ENCODE results near the gene ZNF705A. TPM values are rescaled to one million over a fixed set of nuclear protein-coding genes. Genes with fewer than 3 reads are reported as not detected.
A peak's percentile ranks its signal among the peaks of the same experiment; 100 is the strongest.
"Not testable (repeated sequence)": the region's sequence is repeated elsewhere in the genome, so short reads cannot be mapped to it uniquely, and the experiment has no call there.

Gene ZNF705A
- total RNA-seq, 4 donors from 2014 or later = not detected

DNA sequence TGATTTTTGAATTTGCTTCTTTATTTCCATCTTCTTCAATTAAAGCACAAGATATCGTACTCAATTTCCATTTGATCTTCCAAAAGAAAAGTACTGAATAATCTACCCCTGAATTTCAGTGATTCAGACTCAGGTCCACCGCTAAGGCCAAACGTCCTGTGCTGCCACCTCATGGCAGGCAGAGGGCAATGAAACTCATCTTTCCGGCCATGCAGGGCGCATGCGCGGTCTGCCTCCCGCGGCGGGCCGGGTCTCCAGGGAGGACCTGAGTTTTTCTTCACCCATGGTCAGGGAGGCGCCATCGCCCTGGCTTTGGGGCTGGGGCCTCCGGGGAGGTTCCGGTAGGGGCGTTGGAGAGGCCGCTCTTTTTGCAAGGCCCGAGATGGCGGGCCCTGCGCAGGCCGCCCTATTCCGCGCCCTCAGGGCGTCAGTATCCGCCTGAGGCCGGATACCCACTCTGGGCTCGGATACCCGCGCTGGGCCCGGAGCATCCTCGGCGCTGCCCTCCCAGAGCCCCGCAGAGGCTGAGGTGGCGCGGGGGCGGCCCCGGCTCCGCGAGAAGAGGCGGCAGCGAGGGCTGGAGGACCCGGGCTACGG, 23.3 kb downstream of the ZNF705A start:
- WGBS, 2 donors = no CpG with 5 or more reads among the region's 43 CpGs
- H3K9me3 ChIP-seq; H3K27me3 ChIP-seq; H3K36me3 ChIP-seq; intact Hi-C loops (cut with DNase I): not testable (repeated sequence)
- Histone ChIP-seq H3K4me1 (peaks cover 0 to 15% (median 0%) of the 10 kb centered on the region in 3 donors), H3K27ac (peak overlapping the region; percentile 80 to 94 (median 86)), H3K4me3 (peak overlapping the region; percentile 69 to 86 (median 76))
- peak; percentile 0 for DNase-seq
- TF ChIP-seq, protein P1, sequence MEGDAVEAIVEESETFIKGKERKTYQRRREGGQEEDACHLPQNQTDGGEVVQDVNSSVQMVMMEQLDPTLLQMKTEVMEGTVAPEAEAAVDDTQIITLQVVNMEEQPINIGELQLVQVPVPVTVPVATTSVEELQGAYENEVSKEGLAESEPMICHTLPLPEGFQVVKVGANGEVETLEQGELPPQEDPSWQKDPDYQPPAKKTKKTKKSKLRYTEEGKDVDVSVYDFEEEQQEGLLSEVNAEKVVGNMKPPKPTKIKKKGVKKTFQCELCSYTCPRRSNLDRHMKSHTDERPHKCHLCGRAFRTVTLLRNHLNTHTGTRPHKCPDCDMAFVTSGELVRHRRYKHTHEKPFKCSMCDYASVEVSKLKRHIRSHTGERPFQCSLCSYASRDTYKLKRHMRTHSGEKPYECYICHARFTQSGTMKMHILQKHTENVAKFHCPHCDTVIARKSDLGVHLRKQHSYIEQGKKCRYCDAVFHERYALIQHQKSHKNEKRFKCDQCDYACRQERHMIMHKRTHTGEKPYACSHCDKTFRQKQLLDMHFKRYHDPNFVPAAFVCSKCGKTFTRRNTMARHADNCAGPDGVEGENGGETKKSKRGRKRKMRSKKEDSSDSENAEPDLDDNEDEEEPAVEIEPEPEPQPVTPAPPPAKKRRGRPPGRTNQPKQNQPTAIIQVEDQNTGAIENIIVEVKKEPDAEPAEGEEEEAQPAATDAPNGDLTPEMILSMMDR (IDR thresholded peaks at IDR 0.05) = peak in 4 of 6 experiments; percentile 29 to 59 (median 46)
- TF ChIP-seq POLR2A (IDR thresholded peaks at IDR 0.05) = peak in 1 of 4 donors; percentile 36

DNA sequence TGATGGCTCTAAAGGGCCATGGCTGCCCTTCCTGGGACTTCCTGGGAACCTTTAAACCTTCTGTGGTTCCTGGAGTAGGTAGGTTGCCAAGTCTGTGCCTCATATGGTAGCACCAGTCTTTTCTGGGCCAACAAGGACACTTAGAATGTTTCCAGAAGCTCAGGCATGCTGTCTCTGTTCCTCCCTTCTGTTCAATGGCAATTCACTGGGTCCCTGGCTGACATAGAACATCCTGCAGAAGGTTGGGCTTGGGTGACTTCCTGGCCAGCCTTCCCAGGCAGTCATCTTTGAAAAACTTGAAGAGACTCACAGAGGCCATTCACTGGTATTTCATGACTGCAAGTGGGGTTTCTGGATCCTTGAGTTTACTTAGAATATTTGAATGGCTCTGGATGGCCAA, 24.5 kb downstream of the ZNF705A start:
- H3K4me3 ChIP-seq, H3K27ac ChIP-seq: not testable (repeated sequence)

DNA sequence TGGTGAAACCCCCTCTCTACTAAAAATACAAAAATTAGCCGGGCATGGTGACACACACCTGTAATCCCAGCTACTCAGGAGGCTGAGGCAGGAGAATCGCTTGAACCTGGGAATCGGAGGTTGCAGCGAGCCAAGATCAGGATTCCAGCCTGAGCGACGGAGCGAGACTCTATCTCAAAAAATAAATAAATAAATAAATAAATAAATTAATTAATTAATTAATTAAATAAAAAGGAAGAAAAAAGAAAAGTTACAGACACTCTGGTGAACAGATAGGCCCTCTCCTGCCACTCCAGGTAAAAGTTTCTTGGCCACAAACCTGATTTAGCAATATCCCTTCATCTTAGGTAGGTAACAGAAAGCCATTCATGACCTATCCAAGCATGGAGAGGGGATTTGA, 26.1 kb downstream of the ZNF705A start:
- H3K27ac ChIP-seq; DNase-seq; H3K36me3 ChIP-seq; H3K9me3 ChIP-seq; H3K4me3 ChIP-seq; intact Hi-C loops (cut with DNase I); H3K27me3 ChIP-seq: not testable (repeated sequence)
- peaks cover 0 to 15% (median 0%) of the 10 kb centered on the region in 3 donors for H3K4me1 ChIP-seq
- 97 to 98% methylated on average over 7 of the region's 7 CpGs for WGBS, 2 donors

More for the DNA sequence above, 24.5 kb downstream of the ZNF705A start:
- H3K27me3 ChIP-seq; H3K36me3 ChIP-seq; intact Hi-C loops (cut with DNase I); H3K9me3 ChIP-seq; DNase-seq: not testable (repeated sequence)
- peaks cover 0 to 15% (median 0%) of the 10 kb centered on the region in 3 donors for H3K4me1 ChIP-seq

DNA sequence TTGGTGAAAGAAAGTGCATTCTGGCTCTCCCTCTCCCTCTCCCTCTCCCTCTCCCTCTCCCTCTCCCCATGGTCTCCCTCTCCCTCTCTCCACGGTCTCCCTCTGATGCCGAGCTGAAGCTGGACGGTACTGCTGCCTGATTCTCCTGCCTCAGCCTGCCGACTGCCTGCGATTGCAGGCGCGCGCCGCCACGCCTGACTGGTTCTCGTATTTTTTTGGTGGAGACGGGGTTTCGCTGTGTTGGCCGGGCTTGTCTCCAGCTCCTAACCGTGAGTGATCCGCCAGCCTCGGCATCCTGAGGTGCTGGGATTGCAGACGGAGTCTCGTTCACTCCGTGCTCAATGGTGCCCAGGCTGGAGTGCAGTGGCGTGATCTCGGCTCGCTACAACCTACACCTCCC, 26.5 kb downstream of the ZNF705A start:
- H3K4me3 ChIP-seq; intact Hi-C loops (cut with DNase I); H3K27ac ChIP-seq; H3K36me3 ChIP-seq; DNase-seq; H3K27me3 ChIP-seq; H3K9me3 ChIP-seq: not testable (repeated sequence)
- peaks cover 0 to 15% (median 0%) of the 10 kb centered on the region in 3 donors for H3K4me1 ChIP-seq
- 100% methylated on average over 2 to 5 of the region's 23 CpGs for WGBS, 2 donors

DNA sequence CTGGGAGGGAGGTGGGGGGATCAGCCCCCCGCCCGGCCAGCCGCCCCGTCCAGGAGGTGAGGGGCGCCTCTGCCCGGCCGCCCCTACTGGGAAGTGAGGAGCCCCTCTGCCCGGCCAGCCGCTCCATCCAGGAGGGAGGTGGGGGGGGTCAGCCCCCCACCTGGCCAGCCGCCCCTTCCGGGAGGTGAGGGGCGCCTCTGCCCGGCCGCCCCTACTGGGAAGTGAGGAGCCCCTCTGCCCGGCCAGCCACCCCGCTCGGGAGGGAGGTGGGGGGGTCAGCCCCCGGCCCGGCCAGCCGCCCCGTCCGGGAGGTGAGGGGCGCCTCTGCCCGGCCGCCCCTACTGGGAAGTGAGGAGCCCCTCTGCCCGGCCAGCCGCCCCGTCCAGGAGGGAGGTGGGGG, 27.4 kb downstream of the ZNF705A start:
- DNase-seq; H3K9me3 ChIP-seq; intact Hi-C loops (cut with DNase I); H3K27me3 ChIP-seq; H3K36me3 ChIP-seq; H3K4me3 ChIP-seq; H3K27ac ChIP-seq: not testable (repeated sequence)
- peaks cover 0 to 15% (median 0%) of the 10 kb centered on the region in 3 donors for H3K4me1 ChIP-seq
- whole genome bisulfite sequencing, 2 donors = no CpG with 5 or more reads among the region's 28 CpGs

DNA sequence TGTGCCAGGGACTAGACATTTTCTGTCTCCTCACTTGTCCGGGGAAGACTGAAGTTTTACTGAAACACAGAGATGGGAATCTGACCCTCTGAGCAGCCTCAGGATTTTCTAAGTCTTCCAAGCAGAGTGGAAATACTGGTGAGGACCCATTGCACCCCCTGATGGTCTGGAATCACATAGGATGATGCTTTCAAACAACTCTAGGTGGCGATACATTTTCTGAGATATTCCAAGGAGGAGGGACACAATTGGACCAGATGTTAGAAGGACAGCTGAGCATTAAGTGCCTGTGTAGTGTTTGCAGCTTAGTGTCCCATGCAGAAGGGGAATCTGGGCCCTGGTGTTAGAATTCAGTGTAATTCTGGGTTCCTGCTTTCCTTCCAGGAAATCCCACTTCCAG, 31.3 kb downstream of the ZNF705A start:
- 54% methylated on average over 2 of the region's 2 CpGs; no CpG with 5 or more reads in 1 of the 2 donors for WGBS, 2 donors
- intact Hi-C loops (cut with DNase I); H3K27me3 ChIP-seq: not testable (repeated sequence)

DNA sequence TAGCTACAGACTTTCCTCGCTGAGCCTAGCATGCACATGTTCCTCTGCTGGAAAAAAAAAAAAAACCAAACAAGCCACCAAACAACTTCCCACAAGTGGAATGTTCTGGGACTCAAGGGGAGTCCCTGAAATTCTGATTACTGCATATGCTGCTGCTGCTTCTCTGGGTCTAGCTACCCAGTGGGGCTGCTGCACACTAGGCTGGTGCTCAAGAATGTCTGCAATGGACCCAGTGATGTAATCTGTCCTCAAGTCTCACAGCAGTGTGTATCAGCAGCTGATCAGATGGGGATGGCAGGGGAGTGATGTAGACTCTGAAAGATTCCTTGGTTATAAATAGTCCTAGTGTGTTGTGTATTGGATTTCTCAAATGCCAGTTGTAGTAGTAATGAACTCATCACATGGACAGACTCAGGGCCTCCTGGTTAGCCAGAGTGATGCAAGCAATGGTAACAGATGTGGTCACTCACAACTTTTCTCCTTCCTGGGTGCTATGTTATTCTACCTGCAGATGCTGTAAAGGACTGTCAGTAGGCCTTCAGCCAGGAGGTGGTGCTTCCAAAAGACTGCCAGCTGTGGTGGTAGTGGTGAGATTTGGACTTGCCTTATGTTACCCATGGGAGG, 41.0 kb downstream of the ZNF705A start:
- DNase-seq; H3K4me3 ChIP-seq; H3K9me3 ChIP-seq; H3K27me3 ChIP-seq; H3K27ac ChIP-seq; H3K4me1 ChIP-seq; intact Hi-C loops (cut with DNase I): not testable (repeated sequence)
- 80 to 100% methylated on average over 1 of the region's 1 CpG for whole genome bisulfite sequencing, 2 donors
- peaks cover 0 to 10% (median 0%) of the 10 kb centered on the region in 3 donors for H3K36me3 ChIP-seq

More for the DNA sequence above, 31.3 kb downstream of the ZNF705A start:
- not testable (repeated sequence) for H3K36me3 ChIP-seq, H3K4me1 ChIP-seq, H3K27ac ChIP-seq, DNase-seq, H3K9me3 ChIP-seq, H3K4me3 ChIP-seq

DNA sequence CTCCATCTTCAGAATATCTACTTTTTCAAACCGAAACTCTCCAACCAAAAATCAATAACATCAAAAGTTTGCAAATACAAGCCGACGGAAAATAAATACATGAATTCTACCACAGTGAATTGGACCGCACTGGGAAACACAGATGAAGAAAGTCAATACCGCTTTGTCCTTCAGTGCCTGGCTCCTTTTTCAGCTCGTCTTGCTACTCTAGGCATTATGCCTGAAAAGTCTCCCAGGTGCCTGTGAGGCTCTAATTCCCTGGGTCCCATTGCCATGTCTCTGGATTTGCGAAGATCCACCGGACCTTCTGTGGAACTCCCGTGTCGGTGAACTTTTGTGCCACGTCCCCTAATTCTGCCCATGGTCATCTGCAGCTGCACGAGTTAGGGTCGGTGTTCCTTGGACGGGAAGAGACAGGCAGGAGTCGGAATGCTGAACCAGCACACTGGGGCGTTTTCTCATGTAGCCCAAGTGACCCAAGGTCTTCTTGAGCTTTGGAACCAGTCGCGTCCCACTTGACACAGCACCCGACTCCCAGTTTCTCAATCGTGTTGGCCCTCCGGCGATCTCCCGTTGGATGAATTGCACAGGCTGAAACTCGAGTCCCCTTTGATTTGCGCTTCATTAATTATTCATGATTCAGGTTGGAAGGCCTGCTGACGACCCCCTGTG, 62.0 kb downstream of the ZNF705A start:
- H3K4me3 ChIP-seq; H3K4me1 ChIP-seq; H3K27me3 ChIP-seq; H3K36me3 ChIP-seq; H3K27ac ChIP-seq; H3K9me3 ChIP-seq; DNase-seq; intact Hi-C loops (cut with DNase I): not testable (repeated sequence)
- WGBS, 2 donors = 87% methylated on average over 26 of the region's 26 CpGs

DNA sequence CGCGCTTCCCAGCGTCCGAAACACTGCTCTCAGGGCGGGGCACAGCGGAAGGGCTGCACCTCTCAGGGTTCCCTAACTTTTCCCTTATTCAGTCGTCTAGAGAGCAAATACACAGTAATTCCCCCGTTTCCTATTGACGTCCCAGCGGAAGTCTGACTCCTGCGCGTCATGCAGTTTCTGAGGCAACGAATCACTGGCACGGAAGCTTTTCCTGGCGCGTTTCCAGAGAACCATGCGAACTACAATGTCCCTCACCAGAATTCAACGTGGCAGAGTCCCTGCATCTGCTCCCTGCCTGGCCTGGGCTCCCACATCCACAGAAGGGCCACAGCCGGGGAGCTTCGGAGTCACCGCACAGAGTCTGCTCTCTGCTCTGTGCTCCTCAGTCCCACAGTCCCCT, 64.6 kb downstream of the ZNF705A start:
- H3K4me1 ChIP-seq; H3K9me3 ChIP-seq; H3K27ac ChIP-seq; H3K36me3 ChIP-seq; H3K4me3 ChIP-seq; H3K27me3 ChIP-seq; DNase-seq; intact Hi-C loops (cut with DNase I): not testable (repeated sequence)
- WGBS, 2 donors = 65 to 72% methylated on average over 18 to 21 of the region's 21 CpGs

DNA sequence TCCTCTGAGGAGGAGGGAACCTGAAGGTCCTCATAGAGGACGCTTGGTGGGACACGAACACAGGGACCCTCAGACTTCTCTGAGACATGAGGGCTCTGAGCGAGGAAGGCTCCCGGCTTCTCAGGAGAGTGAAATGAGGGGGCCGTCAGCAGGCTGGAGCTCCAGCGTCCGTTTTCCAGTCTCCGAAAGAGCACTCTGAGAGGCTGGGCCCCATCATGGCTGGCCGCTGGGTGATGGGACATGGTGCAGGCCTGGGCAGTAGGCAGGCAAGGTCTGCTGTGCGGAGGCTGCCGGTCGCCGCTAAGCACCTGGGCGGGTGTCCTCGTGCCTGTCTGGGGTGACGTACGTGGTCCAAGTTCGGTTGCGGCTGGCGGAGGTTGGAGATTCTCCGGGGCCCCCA, 65.0 kb downstream of the ZNF705A start:
- intact Hi-C loops (cut with DNase I); H3K36me3 ChIP-seq; H3K27me3 ChIP-seq; H3K4me3 ChIP-seq; H3K9me3 ChIP-seq; H3K27ac ChIP-seq; H3K4me1 ChIP-seq; DNase-seq: not testable (repeated sequence)
- 78 to 92% methylated on average over 8 to 13 of the region's 21 CpGs for WGBS, 2 donors

DNA sequence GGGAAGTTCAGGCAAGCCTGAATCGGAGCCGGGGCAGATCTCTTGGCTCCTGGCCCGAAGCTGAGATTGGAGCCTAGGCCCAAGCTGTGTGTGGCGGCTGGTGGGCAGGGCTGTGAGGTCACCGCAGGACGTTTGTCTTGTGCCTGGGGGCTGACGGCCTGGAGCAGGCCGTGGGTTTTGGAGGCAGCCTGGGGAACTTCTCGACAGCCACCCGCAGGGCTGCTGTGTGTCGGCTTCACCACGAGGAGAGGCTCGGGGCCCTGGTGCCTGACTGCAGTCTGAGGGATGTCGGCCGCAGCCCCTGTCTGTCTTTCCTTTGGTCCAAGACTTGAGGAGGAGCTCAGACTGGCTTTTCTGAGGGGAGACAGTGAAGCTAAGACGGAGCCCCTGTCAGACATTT, 65.5 kb downstream of the ZNF705A start:
- 80% methylated on average over 13 of the region's 16 CpGs; no CpG with 5 or more reads in 1 of the 2 donors for WGBS, 2 donors

DNA sequence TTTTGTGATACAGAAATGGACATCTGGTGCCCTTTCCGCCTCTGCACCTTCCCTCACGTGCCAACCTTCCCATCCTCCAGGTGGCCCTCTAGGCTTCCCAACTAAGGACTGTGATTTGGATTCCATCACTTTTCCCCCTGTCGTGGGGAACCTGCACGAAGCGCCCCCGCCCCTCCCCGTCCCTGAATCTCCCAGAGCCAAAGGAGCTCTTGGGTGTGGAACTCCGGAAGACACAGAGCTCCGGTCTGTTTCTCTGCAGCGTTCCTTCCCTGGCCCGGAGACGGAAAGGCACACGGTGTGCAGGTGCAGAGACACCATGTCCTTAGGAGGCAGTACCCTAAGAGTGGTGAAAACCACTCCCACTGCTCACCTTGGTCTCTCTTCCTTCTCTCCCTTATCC, 66.8 kb downstream of the ZNF705A start:
- H3K4me1 ChIP-seq; H3K9me3 ChIP-seq; H3K36me3 ChIP-seq; H3K4me3 ChIP-seq; H3K27ac ChIP-seq; H3K27me3 ChIP-seq; DNase-seq; intact Hi-C loops (cut with DNase I): not testable (repeated sequence)
- WGBS, 2 donors = 81 to 93% methylated on average over 5 to 13 of the region's 13 CpGs

More for the DNA sequence above, 65.5 kb downstream of the ZNF705A start:
- intact Hi-C loops (cut with DNase I); H3K36me3 ChIP-seq; H3K4me3 ChIP-seq; H3K9me3 ChIP-seq; DNase-seq; H3K4me1 ChIP-seq; H3K27ac ChIP-seq; H3K27me3 ChIP-seq: not testable (repeated sequence)
